Measurements from ENCODE around the gene WNT16.
"Not testable (repeated sequence)": the region's sequence is repeated elsewhere in the genome, so short reads cannot be mapped to it uniquely, and the experiment has no call there.

The WNT16 gene

GRCh38 chr7:121306565-121306964 lies 22.2 kb upstream of the WNT16 start:
- DNase-seq, result no peak

GRCh38 chr7:121307021-121307574 lies 21.7 kb upstream of the WNT16 start:
- no peak for DNase-seq

- DNase-seq, result no peak
Observed at GRCh38 chr7:121313220-121313792, 15.5 kb upstream of the WNT16 start.

- no peak for DNase-seq
Observed at GRCh38 chr7:121313793-121314676, 14.8 kb upstream of the WNT16 start.

- DNase-seq, result not testable (repeated sequence)
Observed at GRCh38 chr7:121315170-121315569, 13.6 kb upstream of the WNT16 start.

- no peak for DNase-seq
Observed at GRCh38 chr7:121322460-121322859, 6.3 kb upstream of the WNT16 start.

- DNase-seq, result no peak
Observed at GRCh38 chr7:121323515-121324302, 5.1 kb upstream of the WNT16 start.

- no peak for DNase-seq
Observed at GRCh38 chr7:121327671-121328070, 1.1 kb upstream of the WNT16 start.

- DNase-seq, result peak in 1 of 2 experiments; percentile 47
Observed at GRCh38 chr7:121329191-121330052, 622 bp downstream of the WNT16 start.

- no peak for DNase-seq
Observed at GRCh38 chr7:121330053-121330833, 1.4 kb downstream of the WNT16 start.

GRCh38 chr7:121331048-121331447 lies 2.2 kb downstream of the WNT16 start:
- no peak for DNase-seq

GRCh38 chr7:121331574-121331973 lies 2.8 kb downstream of the WNT16 start:
- no peak for DNase-seq

GRCh38 chr7:121334376-121334775 lies 5.6 kb downstream of the WNT16 start:
- DNase-seq, result no peak

GRCh38 chr7:121334875-121335648 lies 6.3 kb downstream of the WNT16 start:
- no peak for DNase-seq

- no peak for DNase-seq
Observed at GRCh38 chr7:121336579-121336978, 7.8 kb downstream of the WNT16 start.

GRCh38 chr7:121337398-121337797 lies 8.6 kb downstream of the WNT16 start:
- no peak for DNase-seq

GRCh38 chr7:121339082-121339481 lies 10.3 kb downstream of the WNT16 start:
- no peak for DNase-seq

- no peak for DNase-seq
Observed at GRCh38 chr7:121341933-121342332, 13.1 kb downstream of the WNT16 start.

- no peak for DNase-seq
Observed at GRCh38 chr7:121342631-121343030, 13.8 kb downstream of the WNT16 start.

GRCh38 chr7:121343302-121343701 lies 14.5 kb downstream of the WNT16 start:
- no peak for DNase-seq

GRCh38 chr7:121344093-121344492 lies 15.3 kb downstream of the WNT16 start:
- no peak for DNase-seq

Data from SW 1271 (cell line).